Fibroblast of peridontal ligament (primary cell): Measurements from ENCODE around the gene CCDC88C.
A peak's percentile ranks its signal among the peaks of the same experiment; 100 is the strongest.

Source experiments
- DNase-seq: peaks from one replicate; pipeline ENCODE4 v3.0.0-alpha.2; 2010; ENCODE audit errors: extremely low read depth

CCDC88C gene

DNA sequence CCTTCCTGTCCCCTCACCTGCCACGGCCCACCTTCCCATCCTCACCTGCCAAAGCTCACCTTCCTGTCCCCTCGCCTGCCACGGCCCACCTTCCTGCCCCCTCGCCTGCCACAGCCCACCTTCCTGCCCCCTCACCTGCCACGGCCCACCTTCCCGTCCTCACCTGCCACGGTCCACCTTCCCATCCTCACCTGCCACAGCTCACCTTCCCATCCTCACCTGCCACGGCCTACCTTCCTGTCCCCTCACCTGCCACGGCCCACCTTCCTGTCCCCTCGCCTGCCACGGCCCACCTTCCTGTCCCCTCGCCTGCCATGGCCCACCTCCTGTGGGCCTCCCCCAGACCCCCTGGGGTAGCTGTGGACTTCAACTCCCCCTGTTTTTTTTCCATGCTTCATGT, 124.3 kb downstream of the CCDC88C start:
- no peak for DNase-seq

DNA sequence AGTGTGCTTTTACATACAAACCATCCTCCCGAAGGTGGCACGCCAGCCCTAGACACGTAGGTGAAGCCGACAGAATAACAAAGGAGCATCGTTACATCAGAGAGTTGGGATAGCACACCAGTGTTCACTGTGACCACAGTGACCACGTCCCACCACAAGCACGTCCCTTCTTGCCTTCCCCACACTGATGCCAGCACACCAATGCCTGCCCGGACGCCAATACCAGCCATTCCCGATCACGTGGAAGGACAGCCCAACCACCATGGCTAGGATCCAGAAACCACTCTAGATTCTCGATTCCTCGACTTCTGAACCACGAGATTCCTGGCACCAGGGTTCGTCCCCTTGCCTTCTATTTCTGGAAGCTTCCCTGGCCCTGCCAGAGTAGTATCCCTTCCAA, 125.1 kb downstream of the CCDC88C start:
- DNase-seq: no peak

- DNase-seq: no peak
Observed at GRCh38 chr14:91291786-91292405, 125.7 kb downstream of the CCDC88C start.

GRCh38 chr14:91290986-91291385, 126.6 kb downstream of the CCDC88C start:
- no peak for DNase-seq

DNA sequence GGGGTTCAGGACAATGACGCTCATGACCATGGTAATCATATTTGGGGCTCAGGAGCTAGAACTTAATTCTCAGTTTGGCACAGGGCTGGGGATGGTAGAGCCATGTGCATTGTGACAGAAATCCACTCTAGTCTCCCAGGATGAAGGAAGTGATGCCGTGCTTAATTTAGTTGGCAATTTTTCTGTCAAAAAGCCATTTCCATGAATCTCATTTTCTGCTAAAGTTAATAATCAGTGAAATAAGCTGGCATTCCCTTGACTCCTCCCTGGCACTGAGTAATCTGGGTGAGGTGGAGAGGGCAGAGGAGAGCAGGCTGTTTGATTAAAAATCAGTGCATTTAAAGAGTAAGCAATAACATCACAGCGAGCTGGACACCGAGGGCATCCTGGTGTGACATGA, 128.2 kb downstream of the CCDC88C start:
- DNase-seq: no peak

DNA sequence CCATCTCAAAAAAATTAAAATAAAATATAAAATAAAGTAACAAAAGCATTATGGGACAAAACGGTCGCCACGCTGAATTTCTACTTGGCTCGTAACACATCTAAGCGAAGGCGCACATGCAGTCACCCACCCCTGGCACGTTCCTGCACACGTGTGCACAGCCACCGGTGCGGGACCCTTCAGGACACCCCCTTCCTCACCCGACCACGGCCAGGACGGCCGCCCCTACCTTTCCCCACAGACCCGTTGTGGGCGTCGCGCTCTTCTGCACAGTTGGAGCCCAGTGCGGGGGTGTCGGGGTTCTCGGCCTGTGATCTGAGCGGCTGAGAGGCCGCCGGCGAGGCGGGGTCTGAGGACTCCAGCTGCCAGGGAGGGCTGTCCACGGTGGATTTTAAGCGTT, 128.7 kb downstream of the CCDC88C start:
- DNase-seq: no peak

GRCh38 chr14:91286530-91286937, 131.1 kb downstream of the CCDC88C start:
- peak; percentile 86 for DNase-seq

- no peak for DNase-seq
Observed at GRCh38 chr14:91284791-91285548, 132.7 kb downstream of the CCDC88C start.

DNA sequence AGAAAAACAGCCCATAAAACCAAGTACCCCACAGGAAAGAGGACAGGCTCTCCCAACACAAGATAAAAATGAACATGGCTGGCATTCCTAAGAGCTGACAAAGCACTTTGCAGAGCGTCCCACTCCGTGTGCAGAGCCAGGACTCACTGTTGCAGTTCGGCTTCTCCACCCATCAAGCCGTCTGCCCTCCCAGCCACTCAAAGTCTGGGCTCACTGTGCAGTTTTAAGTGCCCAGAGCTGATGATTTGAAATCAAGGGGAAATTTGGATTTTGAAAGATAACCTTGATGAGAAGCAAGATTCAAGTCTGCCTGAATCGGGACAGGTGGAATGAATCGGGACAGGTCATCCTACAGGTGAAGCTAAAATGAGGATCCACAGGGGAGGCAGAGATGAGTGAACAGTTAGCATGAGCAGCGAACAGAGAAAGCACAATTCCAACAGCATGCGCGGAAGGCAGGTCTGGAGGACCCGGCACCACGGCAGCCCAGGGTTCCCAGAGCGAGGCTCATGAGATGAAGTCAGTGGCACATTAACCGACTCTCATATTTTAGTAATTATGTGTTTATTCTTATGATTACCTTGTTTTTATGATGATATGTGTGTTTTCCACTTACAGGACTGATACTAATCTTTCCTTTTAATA, 133.4 kb downstream of the CCDC88C start:
- DNase-seq: peak; percentile 74

DNA sequence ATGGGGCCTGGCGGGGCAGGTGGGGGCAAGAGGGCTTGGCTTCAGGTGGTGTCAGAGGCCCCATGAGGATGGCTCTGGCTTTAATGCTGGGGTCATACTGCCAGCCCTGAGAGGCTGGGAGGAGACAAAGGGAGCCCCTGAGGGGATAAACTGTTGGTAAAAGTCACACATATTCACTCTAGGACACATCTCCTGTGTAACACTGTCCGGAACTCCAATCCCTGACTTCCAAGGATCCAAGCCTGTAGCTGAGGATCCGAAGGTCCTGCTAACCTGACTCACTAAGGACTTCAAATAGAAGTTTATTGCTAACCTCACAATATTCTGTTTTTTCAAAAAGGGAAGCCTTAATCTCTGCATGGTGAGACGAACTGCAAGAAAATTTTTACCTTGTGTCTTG, 134.0 kb downstream of the CCDC88C start:
- DNase-seq: no peak

DNA sequence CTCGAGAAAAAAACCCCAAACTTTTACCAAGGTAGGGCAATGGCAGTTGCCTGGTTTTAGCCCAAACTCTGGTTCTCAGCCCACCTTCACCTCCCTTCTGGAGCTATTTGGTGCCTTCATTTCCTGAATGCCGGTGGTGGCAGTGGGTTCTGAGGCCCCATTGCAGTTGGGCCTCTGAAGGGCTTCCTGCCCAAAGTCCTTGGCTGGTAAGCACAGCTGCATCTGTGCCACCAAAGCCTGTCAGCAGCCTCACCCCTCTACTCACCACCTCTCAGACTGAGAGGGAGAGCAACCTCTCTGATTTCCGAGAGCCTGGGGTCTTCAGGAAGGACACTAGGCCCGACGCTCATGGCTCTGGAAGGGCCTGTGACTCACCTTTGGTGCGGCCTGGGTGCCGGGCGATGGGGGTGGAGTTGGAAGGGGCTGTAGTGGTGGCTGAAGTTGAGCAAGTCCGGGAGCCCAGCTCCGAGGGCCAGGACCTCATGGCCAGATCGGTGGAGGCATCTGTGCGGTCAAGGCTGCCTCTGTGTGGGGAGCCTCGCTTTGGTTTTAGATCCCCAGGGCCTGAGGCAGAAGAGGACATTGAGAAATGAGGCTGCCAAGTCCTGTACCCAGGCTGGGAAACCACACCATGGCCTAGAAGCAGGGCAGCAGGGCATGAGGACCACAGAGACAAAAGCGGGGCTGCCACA, 134.5 kb downstream of the CCDC88C start:
- no peak for DNase-seq

- no peak for DNase-seq
Observed at GRCh38 chr14:91281346-91281745, 136.3 kb downstream of the CCDC88C start.

DNA sequence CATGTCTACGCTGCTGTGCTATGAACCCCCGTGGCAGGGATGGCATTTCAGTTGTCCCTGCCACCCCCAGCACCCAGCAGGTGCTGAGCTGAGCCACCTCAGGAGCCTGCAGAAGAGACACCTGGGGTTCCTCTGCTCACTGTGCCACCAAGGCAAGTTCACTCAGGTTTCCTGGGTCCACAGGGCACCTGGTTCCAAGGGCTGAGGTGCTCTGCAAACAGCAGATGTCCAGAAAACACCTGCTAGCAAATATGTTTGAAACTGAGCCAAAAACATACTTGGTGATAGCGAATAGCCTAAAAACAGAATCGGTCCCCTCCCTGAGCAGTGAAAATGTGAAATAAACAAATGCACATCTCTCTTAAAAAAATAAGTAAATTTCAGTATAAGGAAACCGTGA, 137.5 kb downstream of the CCDC88C start:
- DNase-seq: no peak

DNA sequence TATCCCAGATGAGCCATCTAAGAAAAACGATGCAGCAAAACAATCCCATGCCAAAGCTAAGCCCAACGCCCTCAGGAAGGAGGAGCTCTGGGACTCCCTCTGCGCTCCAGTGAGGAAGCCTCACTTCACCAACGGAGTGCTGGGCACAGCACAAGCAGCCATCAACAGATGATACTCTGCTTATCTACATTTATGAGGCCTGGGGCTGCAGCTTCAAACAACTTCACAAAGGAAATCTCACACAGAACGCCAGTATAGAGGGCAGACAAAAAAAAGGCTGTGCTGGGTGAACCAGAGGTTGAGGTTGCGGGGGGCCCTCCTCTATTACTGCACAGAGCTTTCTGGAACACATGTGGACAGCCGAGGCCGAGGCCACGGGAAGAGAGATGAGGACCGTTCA, 138.3 kb downstream of the CCDC88C start:
- DNase-seq: no peak

DNA sequence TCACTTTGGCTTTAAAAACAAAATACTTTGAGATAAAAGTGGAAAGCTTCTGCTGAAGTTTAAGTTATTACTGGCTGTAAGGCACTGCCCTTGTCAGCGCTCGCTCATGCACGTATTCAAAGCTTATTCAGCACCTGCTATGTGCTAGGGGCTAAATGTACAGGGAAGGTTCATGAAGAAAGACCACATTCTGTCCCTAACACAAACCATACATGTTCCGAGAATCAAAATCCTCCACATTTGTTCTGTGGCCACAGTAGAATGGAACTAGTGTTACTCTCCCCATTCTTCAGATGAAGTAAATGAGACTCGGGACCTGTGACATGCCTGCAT, 139.3 kb downstream of the CCDC88C start:
- DNase-seq: no peak

- no peak for DNase-seq
Observed at GRCh38 chr14:91277546-91278382, 139.9 kb downstream of the CCDC88C start.

DNA sequence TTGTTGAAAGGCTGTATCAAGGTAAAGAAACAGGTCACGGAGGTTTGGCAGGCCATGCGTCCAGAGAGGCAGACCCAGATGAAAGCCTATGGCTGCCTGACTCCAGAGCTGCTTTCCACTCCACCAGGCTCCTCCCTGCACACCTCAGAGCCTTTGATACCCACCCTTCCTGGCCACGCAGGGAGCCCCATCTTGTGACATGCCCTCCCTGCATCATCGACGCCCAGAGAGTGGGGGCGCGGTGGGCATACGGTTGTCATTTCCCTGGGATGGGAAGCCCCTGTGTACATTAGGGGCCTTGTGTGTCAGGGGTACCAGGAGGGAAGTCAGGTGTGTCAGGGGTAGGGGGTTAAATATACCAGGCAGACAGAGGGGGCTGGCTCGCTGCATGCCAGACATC, 142.8 kb downstream of the CCDC88C start:
- DNase-seq: no peak

- no peak for DNase-seq
Observed at GRCh38 chr14:91273885-91274273, 143.7 kb downstream of the CCDC88C start.

- no peak for DNase-seq
Observed at GRCh38 chr14:91273273-91273884, 144.2 kb downstream of the CCDC88C start.

GRCh38 chr14:91272341-91273272, 145.0 kb downstream of the CCDC88C start:
- DNase-seq: no peak
